ENCODE measurements around the gene USP48. TPM values are rescaled to one million over a fixed set of nuclear protein-coding genes. Genes with fewer than 3 reads are reported as not detected.

Gene USP48
- total RNA-seq, 1 donor from 2014 or later = 81.9 TPM

- DNase-seq = no peak
Observed at GRCh38 chr1:21741206-21741605, 41.7 kb downstream of the USP48 start.

- no peak for DNase-seq
Observed at GRCh38 chr1:21736876-21737275, 46.1 kb downstream of the USP48 start.

- no peak for DNase-seq
Observed at GRCh38 chr1:21736011-21736410, 46.9 kb downstream of the USP48 start.

- DNase-seq = no peak
Observed at GRCh38 chr1:21734526-21734925, 48.4 kb downstream of the USP48 start.

GRCh38 chr1:21732664-21733063 lies 50.3 kb downstream of the USP48 start:
- DNase-seq = no peak

GRCh38 chr1:21725748-21726392 lies 57.1 kb downstream of the USP48 start:
- no peak for DNase-seq

- DNase-seq = no peak
Observed at GRCh38 chr1:21724570-21724969, 58.4 kb downstream of the USP48 start.

- DNase-seq = no peak
Observed at GRCh38 chr1:21724098-21724497, 58.9 kb downstream of the USP48 start.

- DNase-seq = peak; percentile 57
Observed at GRCh38 chr1:21721295-21721985, 61.5 kb downstream of the USP48 start.

- DNase-seq = no peak
Observed at GRCh38 chr1:21716169-21716568, 66.8 kb downstream of the USP48 start.

- no peak for DNase-seq
Observed at GRCh38 chr1:21707891-21708290, 75.1 kb downstream of the USP48 start.

GRCh38 chr1:21707086-21707840 lies 75.7 kb downstream of the USP48 start:
- peak; percentile 30 for DNase-seq

GRCh38 chr1:21706151-21706835 lies 76.7 kb downstream of the USP48 start:
- peak; percentile 16 for DNase-seq

GRCh38 chr1:21705303-21705980 lies 77.5 kb downstream of the USP48 start:
- no peak for DNase-seq

- no peak for DNase-seq
Observed at GRCh38 chr1:21704145-21704544, 78.8 kb downstream of the USP48 start.

- DNase-seq = peak; percentile 79
Observed at GRCh38 chr1:21703318-21703963, 79.5 kb downstream of the USP48 start.

GRCh38 chr1:21702780-21703179 lies 80.2 kb downstream of the USP48 start:
- no peak for DNase-seq

- DNase-seq = no peak
Observed at GRCh38 chr1:21701401-21701800, 81.5 kb downstream of the USP48 start.

- no peak for DNase-seq
Observed at GRCh38 chr1:21700094-21700493, 82.9 kb downstream of the USP48 start.

GRCh38 chr1:21696931-21697330 lies 86.0 kb downstream of the USP48 start:
- no peak for DNase-seq

- no peak for DNase-seq
Observed at GRCh38 chr1:21693732-21694131, 89.2 kb downstream of the USP48 start.

- no peak for DNase-seq
Observed at GRCh38 chr1:21691739-21692138, 91.2 kb downstream of the USP48 start.

All from dermis blood vessel endothelial cell (primary cell).